Sigmoid colon (tissue), 7 donors: ENCODE data around the gene EIF3F. TPM values are rescaled to one million over a fixed set of nuclear protein-coding genes. Genes with fewer than 3 reads are reported as not detected.

Experiments used
- DNase-seq: peaks from one replicate; pipeline ENCODE4 v3.0.0-alpha.2; 2019
- H3K27ac ChIP-seq, 4 donors: fragments of 200-600 bp; sonication (generic); one replicate each; pipeline ENCODE4 v1.5.1; 2016 to 2019; ENCODE audit warnings: mild to moderate bottlenecking in 1 of 4
- H3K27me3 ChIP-seq, 3 donors: fragments of 200-600 bp; sonication (generic); one replicate each; pipeline ENCODE4 v1.5.1; 2019; ENCODE audit warnings: mild to moderate bottlenecking in 1 of 3
- H3K36me3 ChIP-seq, 4 donors: fragments of 200-600 bp; sonication (generic); one replicate each; pipeline ENCODE4 v1.5.1; 2016 to 2019
- H3K4me1 ChIP-seq, 4 donors: fragments of 200-600 bp; sonication (generic); one replicate each; pipeline ENCODE4 v1.5.1; 2017 to 2019
- H3K4me3 ChIP-seq, 4 donors: fragments of 200-600 bp; sonication (generic); one replicate each; pipeline ENCODE4 v1.5.1; 2017 to 2019; ENCODE audit warnings: mild to moderate bottlenecking in 2 of 4, moderate library complexity in 1 of 4
- H3K9me3 ChIP-seq, 4 donors: fragments of 200-600 bp in 3 of 4; sonication (generic) in 3 of 4; one replicate each; pipeline versions ENCODE4 v1.5.1 to v1.6.1; 2013 to 2019
- CTCF ChIP-seq, 4 experiments: fragments of 450-650 bp in 3 of 4; fragments of 200-600 bp in 1 of 4; IDR thresholded peaks; one replicate each; pipeline ENCODE4 v1.5.1; 2016 to 2019; ENCODE audit warnings: antibody characterized with exemption in 4 of 4, mild to moderate bottlenecking in 3 of 4, moderate library complexity in 2 of 4
- EP300 ChIP-seq, 4 donors: sonication (generic); formaldehyde crosslinking; IDR thresholded peaks; one replicate each; pipeline ENCODE4 v1.6.1; 2017; ENCODE audit warnings: antibody characterized with exemption in 4 of 4
- POLR2A ChIP-seq, 2 donors: fragments of 450-650 bp; IDR thresholded peaks; one replicate each; pipeline ENCODE4 v1.6.1; 2016; ENCODE audit warnings: antibody characterized with exemption in 2 of 2, mild to moderate bottlenecking in 2 of 2, moderate library complexity in 2 of 2
- POLR2AphosphoS5 ChIP-seq, 4 donors: sonication (generic); formaldehyde crosslinking; IDR thresholded peaks; one replicate each; pipeline ENCODE4 v1.6.1; 2017; ENCODE audit warnings: antibody characterized with exemption in 4 of 4
- WGBS, 2 donors: extraction: QIAGEN DNeasy Blood & Tissue Kit; methylation state at CpG; one replicate each; pipeline ENCODE4 v1.1.7; 2013; 5-methylcytosine and 5-hydroxymethylcytosine counted together
- intact Hi-C: fragments of 100-400 bp; cut with DNase I; formaldehyde crosslinking; loops from one replicate; pipeline ENCODE4 v1.15.1; 2023
- polyA plus RNA-seq, 3 donors: library from polyadenylated mRNA; stranded (reverse); fragments of 200-250 nt; gene quantifications; one replicate each; pipeline ENCODE4 v1.2.3, GENCODE V29; 2013
- total RNA-seq, 4 donors: library from RNA; depleted of rRNA; stranded (reverse); fragments of >200 nt; gene quantifications; one replicate each; pipeline ENCODE4 v1.1.0, GENCODE V29; 2016
- donor health status: healthy with polysubstance abuse.
- donor health status: Bipolar disorder and iron deficiency.
- donor health status: healthy.

Gene EIF3F
- total and polyA plus RNA-seq, 7 donors, result 192 to 540 (median 233) TPM

- TF ChIP-seq POLR2A (IDR thresholded peaks at IDR 0.05) (no peak), POLR2AphosphoS5 (IDR thresholded peaks at IDR 0.05) (no peak), EP300 (IDR thresholded peaks at IDR 0.05) (no peak), CTCF (IDR thresholded peaks at IDR 0.05) (no peak)
- peaks cover 0 to 20% (median 13%) of the 10 kb centered on the region in 4 donors for H3K4me1 ChIP-seq
- H3K27me3 ChIP-seq, result no peaks in the 10 kb centered on the region
- peak overlapping the region; percentile 82 to 92 (median 87) for H3K27ac ChIP-seq
- intact Hi-C loops, result no loop called here
- no peaks in the 10 kb centered on the region for H3K9me3 ChIP-seq
- DNase-seq, result no peak
- no peaks in the 10 kb centered on the region for H3K36me3 ChIP-seq
- WGBS, 2 donors, result 32 to 49% methylated on average over 13 of the region's 13 CpGs
- H3K4me3 ChIP-seq, result peak overlapping the region; percentile 56 to 85 (median 69)
These were observed 30.9 kb downstream of the EIF3F start for GRCh38 chr11:8017894-8018483.

- intact Hi-C loops, result no loop called here
- peaks cover 0 to 20% (median 13%) of the 10 kb centered on the region in 4 donors for H3K4me1 ChIP-seq
- 3% methylated on average over 62 of the region's 62 CpGs for WGBS, 2 donors
- H3K4me3 ChIP-seq, result peak overlapping the region; percentile 56 to 85 (median 69)
- H3K27ac ChIP-seq, result peak overlapping the region; percentile 82 to 92 (median 87)
- no peaks in the 10 kb centered on the region for H3K36me3 ChIP-seq
- no peaks in the 10 kb centered on the region for H3K9me3 ChIP-seq
- DNase-seq, result peak; percentile 93
- no peaks in the 10 kb centered on the region for H3K27me3 ChIP-seq
- TF ChIP-seq POLR2A (IDR thresholded peaks at IDR 0.05) (no peak), POLR2AphosphoS5 (IDR thresholded peaks at IDR 0.05) (peak; percentile 25 to 63 (median 31)), EP300 (IDR thresholded peaks at IDR 0.05) (no peak), CTCF (IDR thresholded peaks at IDR 0.05) (no peak)
These were observed 31.6 kb downstream of the EIF3F start for GRCh38 chr11:8018484-8019313.

- DNase-seq, result no peak
- TF ChIP-seq EP300 (IDR thresholded peaks at IDR 0.05) (no peak), POLR2AphosphoS5 (IDR thresholded peaks at IDR 0.05) (peak in 1 of 4 donors; percentile 11), CTCF (IDR thresholded peaks at IDR 0.05) (no peak)
- H3K27me3 ChIP-seq, result no peaks in the 10 kb centered on the region
- peaks cover 0 to 20% (median 13%) of the 10 kb centered on the region in 4 donors for H3K4me1 ChIP-seq
- intact Hi-C loops, result no loop called here
- no peaks in the 10 kb centered on the region for H3K9me3 ChIP-seq
- 1% methylated on average over 84 of the region's 84 CpGs for WGBS, 2 donors
- peak overlapping the region; percentile 56 to 85 (median 69) for H3K4me3 ChIP-seq
- no peaks in the 10 kb centered on the region for H3K36me3 ChIP-seq
- H3K27ac ChIP-seq, result peak overlapping the region; percentile 82 to 92 (median 87)
These were observed 32.4 kb downstream of the EIF3F start for GRCh38 chr11:8019314-8020243.

- 49 to 55% methylated on average over 7 of the region's 7 CpGs for WGBS, 2 donors
- Histone ChIP-seq H3K27me3 (no peaks in the 10 kb centered on the region), H3K36me3 (no peaks in the 10 kb centered on the region), H3K4me1 (peaks cover 0 to 20% (median 13%) of the 10 kb centered on the region in 4 donors), H3K4me3 (peak overlapping the region; percentile 56 to 85 (median 69)), H3K9me3 (no peaks in the 10 kb centered on the region), H3K27ac (peak overlapping the region in 2 of 4 donors; percentile 88 to 92)
- DNase-seq, result no peak
- TF ChIP-seq POLR2A (IDR thresholded peaks at IDR 0.05), result no peak
- intact Hi-C loops, result no loop called here
These were observed 33.1 kb downstream of the EIF3F start for GRCh38 chr11:8020244-8020597.
